AG08396 (cell line): ENCODE measurements around the gene CREB3L2.
"Not testable (repeated sequence)": the region's sequence is repeated elsewhere in the genome, so short reads cannot be mapped to it uniquely, and the experiment has no call there.

Source experiments
- DNase-seq: peaks from one replicate; pipeline ENCODE4 v3.0.0; 2012; ENCODE audit warnings: low spot score, mixed read lengths

CREB3L2 gene

GRCh38 chr7:137836541-137836940 lies 165.3 kb downstream of the CREB3L2 start:
- no peak for DNase-seq

GRCh38 chr7:137836113-137836509 lies 165.8 kb downstream of the CREB3L2 start:
- peak; percentile 33 for DNase-seq

GRCh38 chr7:137835486-137836112 lies 166.3 kb downstream of the CREB3L2 start:
- DNase-seq = no peak

- no peak for DNase-seq
Observed at GRCh38 chr7:137834552-137834951, 167.3 kb downstream of the CREB3L2 start.

- DNase-seq = not testable (repeated sequence)
Observed at GRCh38 chr7:137832990-137833389, 168.9 kb downstream of the CREB3L2 start.

- DNase-seq = no peak
Observed at GRCh38 chr7:137832382-137832781, 169.5 kb downstream of the CREB3L2 start.

- not testable (repeated sequence) for DNase-seq
Observed at GRCh38 chr7:137831555-137831954, 170.3 kb downstream of the CREB3L2 start.

- no peak for DNase-seq
Observed at GRCh38 chr7:137829337-137829992, 172.4 kb downstream of the CREB3L2 start.

GRCh38 chr7:137828456-137828855 lies 173.4 kb downstream of the CREB3L2 start:
- DNase-seq = no peak

GRCh38 chr7:137825489-137825888 lies 176.4 kb downstream of the CREB3L2 start:
- no peak for DNase-seq
